ENCODE measurements around the gene EIF5. TPM values are rescaled to one million over a fixed set of nuclear protein-coding genes. Genes with fewer than 3 reads are reported as not detected.

EIF5 gene
- polyA plus RNA-seq, 3 donors, result 162 to 191 (median 163) TPM

GRCh38 chr14:103349982-103350381 lies 15.9 kb downstream of the EIF5 start:
- H3K4me2 ChIP-seq (replicated peaks; ENCODE audit: extremely low read depth, low read length, poor library complexity, severe bottlenecking), result no peak overlapping the region
- no peaks in the 10 kb centered on the region for H3K36me3 ChIP-seq (replicated peaks in 1 of 2; ENCODE audit: control insufficient read depth in 1 of 2, insufficient read depth in 2 of 2, low read length in 2 of 2)

GRCh38 chr14:103353362-103353761 lies 19.3 kb downstream of the EIF5 start:
- Histone ChIP-seq H3K9ac (ENCODE audit: insufficient read depth, low read length, poor library complexity, severe bottlenecking) (no peak overlapping the region), H3K9me3 (replicated peaks in 1 of 2; ENCODE audit: control insufficient read depth in 1 of 2, insufficient read depth in 1 of 2, low read length in 2 of 2) (no peaks in the 10 kb centered on the region), H3K4me3 (replicated peaks in 1 of 3; ENCODE audit: low read depth in 2 of 3, low read length in 3 of 3) (no peak overlapping the region), H3K4me1 (ENCODE audit: control insufficient read depth in 1 of 2, insufficient read depth in 2 of 2, low read length in 2 of 2) (peaks cover 10 to 16% of the 10 kb centered on the region in 2 donors), H4K20me1 (ENCODE audit: insufficient read depth, low read length) (no peaks in the 10 kb centered on the region), H3K27ac (ENCODE audit: low read depth in 1 of 2, low read length in 2 of 2) (no peak overlapping the region), H3K4me2 (replicated peaks; ENCODE audit: extremely low read depth, low read length, poor library complexity, severe bottlenecking) (no peak overlapping the region), H3K36me3 (replicated peaks in 1 of 2; ENCODE audit: control insufficient read depth in 1 of 2, insufficient read depth in 2 of 2, low read length in 2 of 2) (no peaks in the 10 kb centered on the region), H3K79me2 (ENCODE audit: insufficient read depth, low read length) (no peaks in the 10 kb centered on the region), H2AFZ (ENCODE audit: insufficient read depth, low read depth, low read length, poor library complexity, severe bottlenecking) (no peak overlapping the region), H3K27me3 (ENCODE audit: control insufficient read depth in 2 of 2, insufficient read depth in 2 of 2, low read length in 2 of 2) (no peaks in the 10 kb centered on the region)
- Mint-ChIP-seq H3K27ac (no peak overlapping the region), H3K4me3 (no peak overlapping the region), H3K36me3 (no peaks in the 10 kb centered on the region), H3K27me3 (ENCODE audit: low read depth in 3 of 3) (peaks cover 1 to 3% (median 3%) of the 10 kb centered on the region in 3 donors), H3K4me1 (peaks cover 9% of the 10 kb centered on the region), H3K9me3 (peaks cover 0 to 4% (median 0%) of the 10 kb centered on the region in 7 donors)
- no peak for TF ChIP-seq CTCF (IDR thresholded peaks at IDR 0.05)
- intact Hi-C loops (cut with micrococcal nuclease), result no loop called here
- 92% methylated on average over 4 of the region's 7 CpGs for WGBS (ENCODE audit: insufficient coverage)
- DNase-seq, result no peak

More at GRCh38 chr14:103349982-103350381, 15.9 kb downstream of the EIF5 start:
- no peak overlapping the region for H3K4me3 Mint-ChIP-seq
- H3K79me2 ChIP-seq (ENCODE audit: insufficient read depth, low read length), result no peaks in the 10 kb centered on the region
- H3K27me3 Mint-ChIP-seq (ENCODE audit: low read depth in 3 of 3), result peaks cover 1 to 3% (median 1%) of the 10 kb centered on the region in 3 donors
- H3K9me3 ChIP-seq (replicated peaks in 1 of 2; ENCODE audit: control insufficient read depth in 1 of 2, insufficient read depth in 1 of 2, low read length in 2 of 2), result no peaks in the 10 kb centered on the region
- no peak overlapping the region for H2AFZ ChIP-seq (ENCODE audit: insufficient read depth, low read depth, low read length, poor library complexity, severe bottlenecking)
- no peak overlapping the region for H3K4me3 ChIP-seq (replicated peaks in 1 of 3; ENCODE audit: low read depth in 2 of 3, low read length in 3 of 3)
- no peak for DNase-seq
- H4K20me1 ChIP-seq (ENCODE audit: insufficient read depth, low read length), result peaks cover 4% of the 10 kb centered on the region
- peaks cover 0 to under 1% of the 10 kb centered on the region in 2 donors for H3K36me3 Mint-ChIP-seq
- intact Hi-C loops (cut with micrococcal nuclease), result loop anchor here (5.0 kb wide), 2 partner anchors 32 to 37 kb away; partner anchors contain the start of gene MARK3 (in 1 of the 2)
- no peaks in the 10 kb centered on the region for H3K4me1 ChIP-seq (ENCODE audit: control insufficient read depth in 1 of 2, insufficient read depth in 2 of 2, low read length in 2 of 2)
- no peak overlapping the region for H3K27ac ChIP-seq (ENCODE audit: low read depth in 1 of 2, low read length in 2 of 2)
- H3K9me3 Mint-ChIP-seq, result peaks cover 0 to 4% (median 0%) of the 10 kb centered on the region in 7 donors
- H3K9ac ChIP-seq (ENCODE audit: insufficient read depth, low read length, poor library complexity, severe bottlenecking), result no peak overlapping the region
- H3K4me1 Mint-ChIP-seq, result no peaks in the 10 kb centered on the region
- no peak for TF ChIP-seq CTCF (IDR thresholded peaks at IDR 0.05)
- 94% methylated on average over 10 of the region's 13 CpGs for WGBS (ENCODE audit: insufficient coverage)
- H3K27me3 ChIP-seq (ENCODE audit: control insufficient read depth in 2 of 2, insufficient read depth in 2 of 2, low read length in 2 of 2), result no peaks in the 10 kb centered on the region
- H3K27ac Mint-ChIP-seq, result peak overlapping the region in 1 of 7 donors; percentile 12

All from CD14-positive monocyte (primary cell).